ENCODE measurements around the gene HMGCS1. TPM values are rescaled to one million over a fixed set of nuclear protein-coding genes. Genes with fewer than 3 reads are reported as not detected.

Gene HMGCS1
- total and polyA plus RNA-seq, 2 of the 13 experiments (the other 11 are each of a cell fraction or from before 2014, with no cell fraction given): 56.8 to 318 TPM

GRCh38 chr5:43313035-43313853, at the start of gene HMGCS1 (continued):
- TF ChIP-seq ZNF687 (CRISPR knock-in tag; IDR thresholded peaks at IDR 0.05) (peak; percentile 92), ARHGAP35 (CRISPR knock-in tag; IDR thresholded peaks at IDR 0.05; ENCODE audit: borderline replicate concordance) (peak; percentile 68; the same call in 1 of the 2 replicates), ZNF296 (CRISPR knock-in tag; conservative IDR thresholded peaks at IDR 0.05) (no peak), ZNF678 (CRISPR knock-in tag; IDR thresholded peaks at IDR 0.05) (no peak), TRIM22 (IDR thresholded peaks at IDR 0.05) (no peak), ZNF546 (CRISPR knock-in tag; conservative IDR thresholded peaks at IDR 0.05) (peak; percentile 95), MED8 (CRISPR knock-in tag; IDR thresholded peaks at IDR 0.05; ENCODE audit: insufficient replicate concordance) (peak; percentile 90), PCBP2 (optimal IDR thresholded peaks at IDR 0.05; ENCODE audit: low read depth, low read length, poor library complexity, severe bottlenecking) (no peak), SMC3 (IDR thresholded peaks at IDR 0.05; ENCODE audit: low read length) (no peak), TARDBP (CRISPR knock-in tag; IDR thresholded peaks at IDR 0.05) (peak; percentile 55; the same call in 1 of the 2 replicates), GPN1 (CRISPR knock-in tag; IDR thresholded peaks at IDR 0.05; ENCODE audit: borderline replicate concordance) (no peak), NFKB2 (CRISPR knock-in tag; IDR thresholded peaks at IDR 0.05; ENCODE audit: borderline replicate concordance) (peak; percentile 29; the same call in 1 of the 2 replicates), SP5 (CRISPR knock-in tag; IDR thresholded peaks at IDR 0.05; ENCODE audit: borderline replicate concordance, low read depth) (no peak; the same call in 1 of the 2 replicates), ZSCAN9 (CRISPR knock-in tag; IDR thresholded peaks at IDR 0.05; ENCODE audit: borderline replicate concordance) (peak; percentile 77), ZNF12 (CRISPR knock-in tag; IDR thresholded peaks at IDR 0.05) (no peak; the same call in 1 of the 2 replicates), RNF2 (conservative IDR thresholded peaks at IDR 0.05; ENCODE audit: low read depth) (peak; percentile 87), TOE1 (CRISPR knock-in tag; IDR thresholded peaks at IDR 0.05) (0 out of 2 replicates have a peak, but pooled peaks have one; percentile 5), KDM1A (CRISPR knock-in tag; IDR thresholded peaks at IDR 0.05) (no peak), NFAT5 (CRISPR knock-in tag; IDR thresholded peaks at IDR 0.05) (peak; percentile 83; the same call in 1 of the 2 replicates)
